ENCODE results near the gene TLCD1.

The TLCD1 gene

DNA sequence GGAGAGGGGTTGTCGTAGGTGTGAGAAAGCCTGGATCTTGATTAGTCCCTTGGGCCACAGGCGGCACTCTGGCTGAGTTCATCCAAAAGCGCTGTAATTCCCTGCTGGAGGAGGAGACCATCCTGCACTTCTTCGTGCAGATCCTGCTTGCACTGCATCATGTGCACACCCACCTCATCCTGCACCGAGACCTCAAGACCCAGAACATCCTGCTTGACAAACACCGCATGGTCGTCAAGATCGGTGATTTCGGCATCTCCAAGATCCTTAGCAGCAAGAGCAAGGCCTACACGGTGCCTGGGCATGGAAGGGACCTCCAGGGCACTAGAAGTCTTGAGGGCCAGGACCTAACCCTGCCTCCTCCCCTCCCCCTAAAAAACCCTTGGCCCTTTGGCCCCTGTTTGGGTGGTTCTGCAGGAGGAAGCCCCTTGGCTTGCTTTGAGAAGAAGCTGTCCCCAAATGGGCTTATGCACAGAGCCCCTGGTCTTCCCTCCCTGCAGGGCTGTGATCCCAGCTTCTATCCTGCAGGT lies 8.7 kb upstream of the TLCD1 start:
- DNase-seq, result no peak
- Histone ChIP-seq H3K36me3 (peaks cover 8% of the 10 kb centered on the region; the same call in 1 of the 2 replicates), H3K27me3 (ENCODE audit: insufficient read depth, low read depth, severe bottlenecking) (no peaks in the 10 kb centered on the region), H3K27ac (no peak overlapping the region), H3K4me3 (ENCODE audit: low read depth, low read length) (no peak overlapping the region), H3K9me3 (ENCODE audit: severe bottlenecking) (peaks cover 3% of the 10 kb centered on the region)
- TF ChIP-seq, protein P1, sequence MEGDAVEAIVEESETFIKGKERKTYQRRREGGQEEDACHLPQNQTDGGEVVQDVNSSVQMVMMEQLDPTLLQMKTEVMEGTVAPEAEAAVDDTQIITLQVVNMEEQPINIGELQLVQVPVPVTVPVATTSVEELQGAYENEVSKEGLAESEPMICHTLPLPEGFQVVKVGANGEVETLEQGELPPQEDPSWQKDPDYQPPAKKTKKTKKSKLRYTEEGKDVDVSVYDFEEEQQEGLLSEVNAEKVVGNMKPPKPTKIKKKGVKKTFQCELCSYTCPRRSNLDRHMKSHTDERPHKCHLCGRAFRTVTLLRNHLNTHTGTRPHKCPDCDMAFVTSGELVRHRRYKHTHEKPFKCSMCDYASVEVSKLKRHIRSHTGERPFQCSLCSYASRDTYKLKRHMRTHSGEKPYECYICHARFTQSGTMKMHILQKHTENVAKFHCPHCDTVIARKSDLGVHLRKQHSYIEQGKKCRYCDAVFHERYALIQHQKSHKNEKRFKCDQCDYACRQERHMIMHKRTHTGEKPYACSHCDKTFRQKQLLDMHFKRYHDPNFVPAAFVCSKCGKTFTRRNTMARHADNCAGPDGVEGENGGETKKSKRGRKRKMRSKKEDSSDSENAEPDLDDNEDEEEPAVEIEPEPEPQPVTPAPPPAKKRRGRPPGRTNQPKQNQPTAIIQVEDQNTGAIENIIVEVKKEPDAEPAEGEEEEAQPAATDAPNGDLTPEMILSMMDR (IDR thresholded peaks at IDR 0.05; ENCODE audit: low read depth, low read length), result no peak

GRCh38 chr17:28733346-28733745 lies 7.3 kb upstream of the TLCD1 start:
- TF ChIP-seq, protein P1 (IDR thresholded peaks at IDR 0.05; ENCODE audit: low read depth, low read length), result no peak
- no peak overlapping the region for H3K4me3 ChIP-seq (ENCODE audit: low read depth, low read length)
- no peaks in the 10 kb centered on the region for H3K27me3 ChIP-seq (ENCODE audit: insufficient read depth, low read depth, severe bottlenecking)
- H3K27ac ChIP-seq, result no peak overlapping the region
- H3K36me3 ChIP-seq, result peaks cover 2% of the 10 kb centered on the region; the same call in 1 of the 2 replicates
- peaks cover 3% of the 10 kb centered on the region for H3K9me3 ChIP-seq (ENCODE audit: severe bottlenecking)
- no peak for DNase-seq

DNA sequence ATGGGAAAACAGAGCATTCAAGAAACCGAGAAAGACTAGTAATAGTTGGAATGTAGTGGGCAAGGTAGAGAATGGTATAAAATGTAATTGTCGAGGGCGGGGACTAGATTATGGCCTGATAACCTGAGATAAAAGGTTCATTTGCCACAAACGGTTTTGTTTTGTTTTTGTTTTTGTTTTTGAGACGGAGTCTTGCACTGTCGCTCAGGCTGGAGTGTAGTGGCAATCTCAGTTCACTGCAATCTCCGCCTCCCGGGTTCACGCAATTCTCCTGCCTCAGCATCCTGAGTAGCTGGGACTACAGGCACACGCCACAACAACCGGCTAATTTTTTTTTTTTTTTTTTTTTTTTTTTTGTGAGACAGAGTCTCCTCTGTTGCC lies 3.9 kb upstream of the TLCD1 start:
- TF ChIP-seq, protein P1 (IDR thresholded peaks at IDR 0.05; ENCODE audit: low read depth, low read length), result no peak
- Histone ChIP-seq H3K27me3 (ENCODE audit: insufficient read depth, low read depth, severe bottlenecking) (no peaks in the 10 kb centered on the region), H3K36me3 (peaks cover 10% of the 10 kb centered on the region), H3K4me3 (ENCODE audit: low read depth, low read length) (no peak overlapping the region), H3K27ac (no peak overlapping the region), H3K9me3 (ENCODE audit: severe bottlenecking) (no peaks in the 10 kb centered on the region)
- DNase-seq, result no peak

- peak; percentile 95 for DNase-seq
- Histone ChIP-seq H3K4me3 (ENCODE audit: low read depth, low read length) (peak within 1 kb of the TSS; percentile 60), H3K9me3 (ENCODE audit: severe bottlenecking) (no peaks in the 10 kb centered on the region), H3K27ac (peak within 1 kb of the TSS; percentile 94), H3K27me3 (ENCODE audit: insufficient read depth, low read depth, severe bottlenecking) (no peaks in the 10 kb centered on the region), H3K36me3 (peaks cover 23% of the 10 kb centered on the region)
- TF ChIP-seq, protein P1 (IDR thresholded peaks at IDR 0.05; ENCODE audit: low read depth, low read length), result no peak
These were observed 2.5 kb upstream of the TLCD1 start, which contains the start of gene NEK8 for GRCh38 chr17:28728364-28729200. Gene NEK8 (plus strand): TSS chr17:28728788. CDS start chr17:28728814, 26 bp downstream.

DNA sequence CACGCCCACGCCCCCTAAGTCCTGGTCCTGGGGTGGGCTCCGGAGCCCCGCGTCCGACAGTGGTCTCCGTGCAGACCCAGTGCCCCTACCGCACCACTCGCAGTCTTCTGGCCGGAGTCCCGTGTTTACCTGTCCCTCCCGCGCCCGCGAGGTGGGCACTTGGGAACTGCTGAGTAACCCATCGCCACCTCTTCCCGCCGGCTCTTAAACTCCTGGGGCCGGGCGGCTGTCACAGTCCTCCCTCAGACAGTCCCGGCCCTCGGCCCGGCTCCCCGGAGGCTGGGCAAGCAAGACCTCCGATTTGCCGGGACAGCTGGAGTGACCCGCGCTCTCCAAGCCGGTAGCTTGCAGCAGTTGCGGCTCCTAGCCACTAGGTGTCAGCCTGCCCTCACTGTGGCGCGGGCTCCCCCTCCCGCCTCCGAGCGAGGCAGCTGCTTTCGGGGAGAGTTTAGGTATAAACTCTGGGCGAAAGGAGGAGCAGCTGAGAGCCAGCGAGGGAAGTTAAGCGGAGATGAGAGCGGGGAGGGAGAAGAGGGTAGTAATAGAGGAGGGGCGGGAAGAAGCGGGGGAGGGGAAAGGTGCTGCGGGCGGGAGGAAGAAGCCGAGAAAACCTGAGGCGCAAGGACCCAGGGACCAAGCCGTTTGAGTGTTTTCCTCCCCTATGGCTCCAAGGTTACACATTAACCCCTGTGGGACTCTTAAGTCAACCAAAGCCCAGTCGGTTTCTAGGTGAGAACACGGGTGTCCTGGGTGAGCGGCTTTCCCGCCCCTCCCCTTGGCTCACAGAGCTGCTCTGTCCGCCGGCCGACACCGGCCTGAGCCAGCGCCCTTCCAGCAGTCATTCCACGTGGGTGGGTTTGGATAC lies 826 bp upstream of the TLCD1 start:
- Histone ChIP-seq H3K27ac (peak overlapping the region; percentile 94), H3K9me3 (ENCODE audit: severe bottlenecking) (no peaks in the 10 kb centered on the region), H3K27me3 (ENCODE audit: insufficient read depth, low read depth, severe bottlenecking) (no peaks in the 10 kb centered on the region), H3K36me3 (peaks cover 41% of the 10 kb centered on the region), H3K4me3 (ENCODE audit: low read depth, low read length) (peak overlapping the region; percentile 60)
- TF ChIP-seq, protein P1 (IDR thresholded peaks at IDR 0.05; ENCODE audit: low read depth, low read length), result peak; percentile 96
- DNase-seq, result peak; percentile 96
